EH (cell line): ENCODE data around the gene KCNC2.
A peak's percentile ranks its signal among the peaks of the same experiment; 100 is the strongest.

ENCODE experiments used
- DNase-seq: peaks from one replicate; pipeline ENCODE4 v3.0.0-alpha.2; 2015; ENCODE audit warnings: low read depth

Gene KCNC2

DNA sequence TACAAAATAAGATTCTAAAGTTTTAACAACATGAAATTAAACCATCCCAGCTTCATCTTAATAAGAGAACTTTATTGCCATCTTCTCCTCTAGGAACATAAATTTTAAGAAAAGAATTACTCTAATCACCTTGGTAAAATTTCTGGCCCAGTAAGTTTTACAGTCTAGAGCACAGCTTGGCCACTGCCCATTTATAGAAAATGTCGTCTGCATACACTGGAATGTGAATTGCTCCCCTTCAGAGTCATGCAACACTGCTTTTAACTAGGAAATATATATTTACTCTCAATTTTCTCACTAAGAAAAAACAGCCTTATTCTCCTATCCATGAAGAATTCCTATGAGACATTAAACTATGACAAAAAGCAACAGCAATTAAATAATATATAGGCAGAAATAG is 48.2 kb downstream of the KCNC2 start:
- DNase-seq, result no peak

DNA sequence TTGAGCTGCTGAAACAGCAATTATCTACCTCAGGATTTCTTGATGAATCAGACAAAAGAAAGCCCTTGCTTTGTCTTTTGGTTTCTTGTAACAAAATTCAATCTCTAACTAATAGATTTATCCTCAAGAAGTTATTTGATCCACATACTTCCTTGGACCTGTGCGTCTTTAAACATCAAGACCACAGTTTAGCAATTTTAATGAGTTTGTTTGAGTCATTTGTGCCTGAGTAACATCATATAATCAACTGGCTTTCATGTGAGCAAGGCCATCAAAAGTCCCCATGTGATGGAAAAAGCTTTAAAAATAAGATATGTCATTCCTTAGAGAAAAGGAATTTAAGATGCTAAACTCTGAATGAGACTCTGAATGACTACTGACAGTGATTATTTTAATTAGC is 52.3 kb downstream of the KCNC2 start:
- DNase-seq, result no peak

DNA sequence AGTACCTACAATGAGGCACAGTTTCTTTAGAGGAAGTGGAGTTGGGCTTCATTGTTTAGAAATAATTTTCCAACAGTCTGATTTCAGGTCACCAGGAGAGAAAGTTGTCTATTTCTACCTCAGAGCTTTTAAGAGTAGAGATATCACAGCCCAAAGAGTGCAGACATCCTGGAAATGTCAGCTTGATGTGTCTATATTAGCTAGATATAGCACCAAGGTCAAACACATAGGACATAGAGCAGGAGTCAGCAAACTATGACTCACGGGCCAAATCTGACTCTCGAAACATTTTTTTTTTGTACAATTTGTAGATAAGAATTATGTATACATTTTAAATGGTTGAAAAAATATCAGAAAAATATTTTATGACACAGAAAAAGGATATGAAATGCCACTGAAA is 53.7 kb downstream of the KCNC2 start:
- no peak for DNase-seq

DNA sequence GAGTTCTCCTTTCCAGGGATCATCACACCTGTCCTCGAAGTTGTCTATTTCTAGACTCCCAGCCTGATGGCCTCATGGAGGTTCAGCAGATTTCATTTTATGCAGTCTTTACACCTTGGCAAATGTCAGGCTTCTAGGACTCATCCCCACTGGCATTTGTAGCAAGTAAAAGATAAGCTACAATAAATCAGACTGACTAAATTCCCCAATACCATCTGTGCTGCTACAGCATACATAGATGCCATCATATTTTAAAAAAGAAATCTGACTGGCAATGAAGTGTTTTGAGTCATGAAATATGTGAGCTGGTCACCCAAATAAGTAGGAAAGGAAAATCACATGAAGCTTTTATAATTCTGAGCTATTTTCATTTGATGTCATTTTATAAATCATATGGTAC is 55.3 kb downstream of the KCNC2 start:
- DNase-seq, result no peak

DNA sequence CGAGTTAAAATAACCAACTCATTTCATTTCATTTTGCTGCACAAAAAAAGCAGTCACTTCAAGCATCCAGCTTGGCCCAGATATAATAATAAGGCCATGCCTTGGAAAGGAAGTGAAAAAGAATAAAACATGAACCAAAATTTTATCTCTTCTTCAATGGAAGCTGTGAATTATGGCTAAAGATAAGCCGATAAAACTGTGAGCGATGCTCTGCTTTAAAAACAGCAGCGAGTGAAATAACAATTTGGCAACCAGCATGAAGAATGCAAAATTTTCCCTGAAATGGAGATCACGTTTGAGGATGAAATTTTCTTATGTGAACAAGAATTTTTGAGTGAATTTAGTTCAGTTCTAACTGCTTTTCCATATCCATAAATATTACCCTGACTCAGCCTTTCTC is 70.4 kb downstream of the KCNC2 start:
- no peak for DNase-seq

DNA sequence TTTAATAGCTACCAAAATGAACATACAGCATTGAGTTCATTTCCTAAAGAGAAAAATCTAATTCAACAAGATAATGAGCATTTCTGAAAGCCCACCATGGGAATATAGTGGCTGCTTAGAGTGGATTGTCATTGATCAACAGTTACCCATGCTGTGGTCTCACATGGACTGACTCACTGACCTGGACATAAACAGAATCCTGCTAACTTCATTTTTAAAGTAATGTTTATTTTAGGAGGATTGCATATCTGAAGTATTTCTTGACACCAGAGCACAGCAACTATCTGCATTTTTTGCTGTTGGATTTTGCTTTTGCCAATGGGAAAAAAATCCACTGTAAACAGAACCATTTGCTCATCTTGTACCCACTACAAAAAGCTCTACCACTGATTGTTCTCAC is 71.7 kb downstream of the KCNC2 start:
- DNase-seq, result no peak

DNA sequence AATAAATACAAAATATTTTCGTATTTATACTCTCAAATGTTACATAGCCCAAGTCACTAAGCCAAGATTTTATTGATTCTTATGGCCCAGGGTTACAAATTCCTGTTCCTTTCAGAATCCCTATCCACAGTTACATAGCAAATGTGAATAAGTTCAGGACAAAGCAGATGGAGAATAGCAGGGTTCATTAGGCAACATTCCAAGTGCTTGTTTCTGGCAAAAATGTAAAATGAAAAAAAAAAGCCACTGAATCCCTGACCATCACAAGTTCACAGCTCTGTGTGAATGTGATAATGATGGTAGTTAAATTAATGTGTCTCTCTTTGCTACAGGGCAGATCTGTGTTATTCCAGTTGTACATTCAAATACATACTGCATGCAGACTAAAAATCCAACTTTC is 74.6 kb downstream of the KCNC2 start:
- no peak for DNase-seq

DNA sequence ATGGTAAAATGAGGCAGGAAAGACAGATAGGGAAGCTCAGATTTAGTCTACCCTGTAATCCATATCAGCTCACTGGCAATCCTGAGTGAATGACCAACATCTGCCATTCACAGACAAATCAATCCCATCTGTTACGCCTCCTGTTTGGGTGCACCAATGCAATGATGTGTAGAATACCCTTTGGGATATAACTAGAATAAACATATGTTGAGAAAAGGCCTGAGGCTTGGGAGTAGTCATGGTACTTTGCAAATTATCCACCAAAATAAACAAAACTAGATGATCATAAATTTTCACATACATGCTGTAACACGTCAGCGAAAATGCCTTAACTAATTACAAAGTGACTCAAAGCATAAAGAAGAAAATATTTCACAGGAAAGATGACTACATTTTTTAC is 78.8 kb downstream of the KCNC2 start:
- DNase-seq, result peak; percentile 6

DNA sequence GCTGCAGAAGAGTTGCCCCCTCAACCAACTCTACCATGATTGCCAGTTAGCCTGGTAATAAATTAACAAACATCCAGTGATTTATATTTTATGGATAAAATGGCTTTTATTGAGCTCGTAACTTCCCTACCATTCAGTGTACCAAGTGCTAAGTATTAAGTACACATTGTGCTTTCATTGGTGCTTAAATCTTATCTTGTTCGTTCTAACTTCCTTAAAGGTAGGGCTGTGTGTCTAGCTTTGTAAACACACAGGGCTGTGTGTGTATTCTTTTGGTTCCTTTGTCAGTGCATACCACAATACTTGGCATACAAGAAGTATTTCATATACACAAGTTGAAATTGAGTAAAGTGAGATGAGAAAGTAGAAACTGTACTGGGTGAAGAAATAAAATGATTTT is 80.4 kb downstream of the KCNC2 start:
- no peak for DNase-seq

DNA sequence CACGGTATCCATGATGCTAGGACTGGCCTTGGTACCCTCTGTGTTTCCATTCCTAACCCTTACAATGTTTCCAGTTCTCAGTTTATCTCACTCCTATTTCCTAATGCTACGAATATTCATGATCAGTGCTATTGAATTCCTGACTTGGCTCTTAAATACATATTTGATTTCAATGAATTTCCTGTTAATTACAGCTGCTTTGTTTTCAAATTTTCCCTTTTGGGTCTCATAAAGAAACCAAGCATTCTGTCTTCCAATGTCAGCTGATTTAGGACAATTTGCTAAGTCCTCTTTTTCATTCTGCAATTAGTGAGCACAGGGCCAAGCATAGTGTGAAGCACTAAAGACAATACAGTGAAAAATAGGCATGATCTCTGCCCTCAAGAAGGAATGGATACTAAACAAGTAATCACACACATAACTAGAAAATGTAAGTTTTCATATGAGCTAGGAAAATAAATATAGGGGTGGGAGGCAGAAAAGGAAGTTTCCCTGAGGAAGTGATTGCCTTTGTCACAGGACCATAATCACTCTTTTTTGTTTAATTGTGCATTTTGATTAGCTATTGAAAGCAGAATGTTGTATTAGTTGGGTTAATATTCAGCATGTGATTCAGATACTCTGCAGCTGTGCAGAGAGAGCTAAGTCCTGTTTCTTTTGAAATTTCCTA is 88.5 kb downstream of the KCNC2 start:
- DNase-seq, result no peak

DNA sequence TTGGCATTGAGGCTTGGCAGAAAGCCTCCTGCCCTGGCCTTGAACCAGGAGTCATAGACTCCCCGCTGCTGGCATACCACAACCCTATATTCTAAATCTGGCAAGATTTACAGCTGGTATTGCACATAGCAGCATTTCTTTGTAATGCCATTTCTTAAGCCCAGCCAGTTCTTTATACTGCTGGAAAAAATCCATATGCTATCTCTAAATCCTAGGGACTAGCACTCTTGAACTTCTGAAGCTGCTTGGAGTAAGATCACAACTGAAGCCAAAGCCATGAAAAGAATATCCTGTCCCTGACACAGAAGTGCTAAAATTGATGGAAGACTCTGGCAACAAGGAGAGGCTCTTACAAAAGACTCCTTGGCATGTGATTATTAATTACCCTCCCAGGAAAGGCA is 89.3 kb downstream of the KCNC2 start:
- no peak for DNase-seq

DNA sequence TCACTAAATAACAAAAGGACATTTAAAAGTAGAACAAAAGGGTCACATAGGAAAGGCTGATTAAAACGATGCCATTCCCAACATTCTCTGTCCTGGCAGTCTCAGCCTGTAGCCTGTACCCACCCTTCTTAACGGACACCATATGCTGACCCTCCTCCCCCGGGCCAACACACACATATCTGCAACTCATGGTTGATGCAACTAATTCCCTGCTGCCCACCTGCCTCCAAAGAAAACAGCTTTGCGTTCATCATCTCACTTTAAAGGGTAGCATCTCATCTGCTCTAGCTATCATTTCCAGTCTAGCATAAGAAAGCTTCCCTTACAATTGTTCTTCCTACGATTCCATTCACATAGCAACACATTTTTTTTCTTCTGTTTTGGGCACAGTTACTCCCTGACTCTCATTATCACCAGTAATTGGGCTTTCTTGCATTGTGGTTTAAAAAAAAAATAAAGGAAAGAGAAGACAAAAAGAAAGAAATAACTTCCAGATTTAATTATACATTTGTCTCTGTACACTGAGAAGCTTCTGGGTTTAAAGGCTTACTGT is 92.9 kb downstream of the KCNC2 start:
- DNase-seq, result no peak

DNA sequence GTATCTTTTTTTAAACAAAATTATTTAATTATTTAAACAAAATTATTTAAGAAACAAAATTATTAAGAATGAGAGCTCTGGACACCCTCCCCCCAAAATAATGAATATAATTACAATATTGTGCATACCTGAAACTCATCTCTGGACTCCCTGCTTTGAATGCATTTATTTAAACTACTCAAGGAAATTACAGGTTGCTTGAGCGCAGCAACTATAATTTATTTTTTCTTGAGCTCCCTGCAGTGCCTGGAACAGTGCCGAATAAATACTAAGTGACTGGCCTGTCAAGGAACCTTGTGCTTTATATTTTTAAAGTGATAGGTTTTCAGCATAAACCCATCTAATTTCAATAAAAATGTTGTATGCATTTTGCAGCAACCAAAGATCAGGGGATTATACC is 93.9 kb downstream of the KCNC2 start:
- no peak for DNase-seq

DNA sequence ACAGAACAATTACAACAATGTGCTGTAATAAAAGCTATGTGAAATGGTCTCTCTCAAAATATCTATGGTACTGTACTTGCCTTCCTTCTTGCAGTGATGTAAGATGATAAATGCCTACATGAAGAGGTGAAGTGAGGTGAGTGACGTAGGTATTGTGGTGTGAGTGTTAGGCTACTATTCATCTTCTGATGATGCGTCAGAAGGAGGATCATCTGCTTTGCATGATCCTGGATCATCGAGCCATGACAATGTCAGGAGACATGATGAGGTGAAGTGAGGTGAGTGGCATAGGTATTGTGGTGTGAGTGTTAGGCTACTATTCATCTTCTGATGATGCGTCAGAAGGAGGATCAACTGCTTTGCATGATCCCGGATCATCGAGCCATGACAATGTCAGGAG is 105.8 kb downstream of the KCNC2 start:
- DNase-seq, result no peak

DNA sequence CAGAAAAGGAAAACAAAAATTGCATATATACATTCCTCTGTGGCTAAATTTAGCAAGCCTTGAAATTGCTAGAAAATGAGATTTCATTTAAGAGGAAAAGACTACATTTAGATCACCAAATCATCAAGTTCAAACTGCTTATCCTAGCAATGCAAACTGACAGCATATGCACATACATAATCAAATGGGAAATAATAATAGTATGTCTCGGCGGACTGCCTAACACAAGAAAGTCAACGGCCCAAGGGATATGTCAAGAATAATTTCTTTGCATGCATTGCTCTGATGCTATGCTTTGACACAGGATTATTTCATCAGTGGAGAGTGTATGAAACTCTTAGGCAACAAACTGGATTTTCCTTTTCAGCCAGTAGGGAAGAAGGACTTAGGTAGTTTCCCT is 107.9 kb downstream of the KCNC2 start:
- no peak for DNase-seq

DNA sequence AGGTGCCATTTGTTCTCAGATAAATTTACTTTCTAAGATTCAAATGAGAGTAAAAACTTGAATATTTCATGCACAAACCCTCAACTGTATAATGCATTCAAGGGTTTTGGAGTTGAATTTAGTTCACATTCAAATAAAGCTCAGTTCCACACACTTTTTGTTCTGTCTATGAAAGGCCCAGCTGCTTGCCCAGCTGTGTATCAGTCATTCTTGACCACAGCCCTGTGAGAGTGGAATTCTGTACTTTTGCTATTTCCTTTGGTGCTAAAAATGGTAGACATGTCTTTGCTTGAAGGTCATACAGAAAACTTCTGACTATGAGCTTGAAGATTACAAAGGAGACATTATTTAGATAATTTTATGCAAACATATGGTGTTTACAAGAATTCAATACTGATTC is 110.4 kb downstream of the KCNC2 start:
- DNase-seq, result no peak

DNA sequence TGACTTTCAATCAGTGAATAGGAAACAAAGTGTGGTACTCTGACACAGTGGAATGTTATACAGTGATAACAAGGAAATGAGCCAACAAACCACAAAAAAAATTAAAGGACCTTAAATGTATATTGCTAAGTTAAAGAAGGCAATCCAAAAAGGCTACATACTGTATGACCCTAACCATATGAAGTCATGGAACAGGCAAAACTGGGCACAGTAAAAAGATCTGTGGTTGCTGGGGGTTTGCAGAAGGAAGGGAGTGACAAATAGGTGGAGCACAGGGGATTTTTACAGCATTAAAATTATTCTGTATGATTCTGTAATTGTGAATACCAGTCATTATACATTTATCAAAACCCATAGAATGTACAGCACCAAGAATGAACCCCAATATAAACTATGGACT is 112.6 kb downstream of the KCNC2 start:
- no peak for DNase-seq

DNA sequence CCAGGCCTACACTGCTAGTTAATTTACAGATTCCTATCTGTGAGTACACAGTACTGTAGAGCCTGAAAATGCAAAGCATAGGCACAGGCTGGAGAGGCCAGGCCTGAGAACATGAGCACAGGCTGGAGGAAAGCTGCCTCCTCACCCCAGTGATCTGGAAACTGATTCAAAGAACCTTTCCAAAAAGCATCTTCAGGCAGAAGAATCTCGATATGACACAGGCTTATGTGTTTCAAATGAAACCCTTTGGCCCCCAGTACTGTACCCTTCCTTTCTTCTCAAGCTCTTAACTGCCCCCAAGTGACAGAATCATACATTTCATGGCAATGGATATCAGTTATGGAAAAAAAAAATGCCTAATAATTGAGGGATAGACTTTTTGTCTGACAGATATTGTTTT is 122.0 kb downstream of the KCNC2 start:
- no peak for DNase-seq

DNA sequence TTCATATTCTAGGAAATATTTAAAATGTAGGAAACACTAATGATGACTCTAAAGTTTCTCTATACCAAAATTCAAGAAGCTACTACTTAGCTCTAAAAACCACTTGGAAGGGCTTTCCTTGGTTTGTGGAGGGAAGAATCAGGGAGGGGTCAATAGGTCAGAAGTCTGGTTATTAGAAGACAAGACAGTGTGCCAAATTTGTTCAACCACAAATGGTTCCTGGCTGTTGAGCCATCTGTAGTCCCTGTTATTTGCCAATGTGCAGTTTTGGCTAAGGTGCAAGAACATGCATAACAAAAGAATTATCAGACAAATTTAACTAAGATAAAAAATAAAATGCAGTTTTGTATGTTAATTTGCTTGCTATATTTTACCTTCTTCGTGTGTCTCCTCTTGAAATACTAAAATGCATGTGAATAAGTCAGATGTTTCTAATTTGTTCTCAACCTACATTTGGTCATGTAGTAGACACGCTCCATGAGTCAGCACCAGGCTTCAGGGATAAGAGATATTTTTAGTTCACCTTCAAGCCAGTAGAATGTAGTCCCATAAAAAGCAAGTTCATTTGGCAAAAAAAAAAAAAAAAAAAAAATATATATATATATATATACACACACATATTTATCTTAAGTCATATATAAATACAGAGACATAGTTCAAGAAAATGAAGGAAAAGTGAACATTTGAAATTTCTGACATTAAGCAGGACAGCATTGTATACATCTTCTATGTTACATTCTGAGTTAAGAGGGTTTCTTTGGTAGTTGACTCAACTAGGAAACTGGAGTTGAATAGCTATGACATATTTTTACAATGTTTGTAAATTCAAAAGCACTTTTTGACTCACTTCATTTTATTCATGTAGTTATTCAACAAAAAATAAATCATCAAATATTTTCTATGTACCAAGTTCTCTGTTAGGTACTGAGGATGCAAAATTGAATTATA is 123.3 kb downstream of the KCNC2 start:
- peak; percentile 49 for DNase-seq

DNA sequence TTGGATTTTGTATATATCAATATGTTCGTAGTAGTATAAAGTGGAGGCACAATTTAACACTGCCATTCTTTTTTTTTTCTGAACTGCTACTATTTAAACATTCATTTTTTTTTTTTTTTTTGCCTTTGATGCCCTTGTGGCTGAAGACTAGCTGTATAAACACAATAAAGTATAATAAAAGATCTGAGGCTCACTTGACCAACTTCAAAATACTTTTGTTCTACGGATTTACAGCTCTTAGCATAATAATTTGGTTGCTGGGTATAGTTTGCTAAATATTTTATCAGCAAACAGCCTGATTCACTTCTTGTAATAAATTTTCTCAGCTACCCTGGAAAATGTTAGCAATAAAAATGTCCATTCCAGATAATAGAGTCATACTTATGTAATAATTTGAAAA is 128.3 kb downstream of the KCNC2 start:
- no peak for DNase-seq

DNA sequence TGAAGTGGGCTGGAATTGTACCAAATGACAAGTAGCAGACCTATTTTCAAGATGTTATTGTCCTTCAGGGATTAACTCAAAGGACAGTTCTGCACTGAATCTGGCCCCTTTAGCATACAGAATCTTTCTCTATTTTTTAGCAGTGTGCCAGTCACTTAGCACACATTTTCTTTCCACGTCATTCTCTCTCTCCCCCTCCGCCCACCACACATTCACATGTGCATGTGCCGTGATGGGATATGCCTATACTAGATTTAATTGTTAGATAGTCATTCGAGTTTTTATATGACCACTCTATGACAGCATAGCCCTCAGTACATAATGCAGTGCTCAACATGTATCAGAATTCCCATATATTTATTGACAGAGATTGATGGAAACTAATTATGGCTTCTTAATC is 129.1 kb downstream of the KCNC2 start:
- no peak for DNase-seq

DNA sequence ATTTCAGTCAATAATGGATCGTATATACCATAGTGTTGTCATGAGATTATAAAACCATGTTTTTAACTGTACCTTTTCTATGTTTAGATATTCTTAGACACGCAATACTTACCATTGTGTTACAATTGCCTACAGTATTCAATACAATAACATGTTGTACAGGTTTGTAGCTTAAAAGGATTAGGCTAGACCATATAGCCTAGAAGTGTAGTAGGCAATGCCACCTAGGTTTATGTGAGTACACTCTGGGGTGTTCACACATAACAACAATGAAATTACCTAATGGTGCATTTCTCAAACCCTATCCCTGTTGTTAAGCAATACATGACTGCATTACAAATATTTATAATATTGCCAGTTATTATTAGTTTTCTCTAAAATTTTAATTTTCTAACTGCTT is 144.2 kb downstream of the KCNC2 start:
- no peak for DNase-seq

DNA sequence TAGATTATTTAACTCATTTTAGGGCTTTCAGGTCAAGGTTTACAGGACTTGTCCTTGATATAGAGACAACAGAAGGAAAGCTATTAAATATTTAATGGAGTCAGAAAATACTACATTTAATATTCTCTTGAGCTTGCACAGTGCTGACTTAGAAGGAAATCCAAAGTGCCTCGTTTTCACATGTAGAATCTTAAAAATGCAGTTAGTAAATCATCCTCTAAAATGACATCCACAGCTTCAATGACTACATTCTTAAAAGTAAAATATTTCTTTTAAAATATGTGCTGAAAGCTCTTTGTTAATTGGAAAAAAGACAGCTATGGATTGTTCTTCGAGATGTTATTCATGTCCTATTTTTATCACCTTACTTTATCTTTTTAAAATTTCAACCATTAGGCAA is 146.9 kb downstream of the KCNC2 start:
- DNase-seq, result no peak
